Measurements from ENCODE around the gene PNPLA3.
A peak's percentile ranks its signal among the peaks of the same experiment; 100 is the strongest.

The PNPLA3 gene

GRCh38 chr22:43924877-43925276 lies 1.3 kb downstream of the PNPLA3 start:
- DNase-seq, result peak; percentile 40

- peak; percentile 62 for DNase-seq
Measured at GRCh38 chr22:43925433-43926348, 2.1 kb downstream of the PNPLA3 start.

GRCh38 chr22:43926349-43926710 lies 2.7 kb downstream of the PNPLA3 start:
- DNase-seq, result no peak

- no peak for DNase-seq
Measured at GRCh38 chr22:43928468-43928867, 4.9 kb downstream of the PNPLA3 start.

GRCh38 chr22:43928908-43929307 lies 5.3 kb downstream of the PNPLA3 start:
- no peak for DNase-seq

GRCh38 chr22:43931771-43932170 lies 8.2 kb downstream of the PNPLA3 start:
- DNase-seq, result no peak

GRCh38 chr22:43941449-43941848 lies 17.8 kb downstream of the PNPLA3 start:
- no peak for DNase-seq

GRCh38 chr22:43944670-43945430 lies 21.2 kb downstream of the PNPLA3 start:
- no peak for DNase-seq

GRCh38 chr22:43945632-43946383 lies 22.2 kb downstream of the PNPLA3 start:
- DNase-seq, result peak; percentile 63

- DNase-seq, result no peak
Measured at GRCh38 chr22:43946384-43946667, 22.7 kb downstream of the PNPLA3 start.

GRCh38 chr22:43948836-43949406 lies 25.3 kb downstream of the PNPLA3 start:
- no peak for DNase-seq

- DNase-seq, result no peak
Measured at GRCh38 chr22:43951391-43951790, 27.8 kb downstream of the PNPLA3 start.

- no peak for DNase-seq
Measured at GRCh38 chr22:43951966-43952365, 28.4 kb downstream of the PNPLA3 start.

- DNase-seq, result no peak
Measured at GRCh38 chr22:43953988-43954785, 30.6 kb downstream of the PNPLA3 start.

GRCh38 chr22:43955040-43955882 lies 31.7 kb downstream of the PNPLA3 start, which contains the start of gene SAMM50:
Gene SAMM50 (plus strand): TSS chr22:43955442. CDS start chr22:43955578, 136 bp downstream.
- DNase-seq, result peak; percentile 95

- DNase-seq, result no peak
Measured at GRCh38 chr22:43955883-43956782, 32.5 kb downstream of the PNPLA3 start.

GRCh38 chr22:43956805-43957463 lies 33.3 kb downstream of the PNPLA3 start:
- no peak for DNase-seq

GRCh38 chr22:43957871-43958270 lies 34.3 kb downstream of the PNPLA3 start:
- no peak for DNase-seq

GRCh38 chr22:43964314-43964857 lies 40.8 kb downstream of the PNPLA3 start:
- DNase-seq, result no peak
